GM12872 (cell line): ENCODE measurements around the gene DOCK1.

Experiments used
- TF ChIP-seq, protein P1 (sequence below): IDR thresholded peaks from 3 replicates; pipeline ENCODE4 v1.5.1; 2011; ENCODE audit warnings: low read depth, mild to moderate bottlenecking, low read length, moderate library complexity; ENCODE audit not compliant: insufficient read depth

The DOCK1 gene

GRCh38 chr10:127290850-127291249 is 385.6 kb downstream of the DOCK1 start:
- TF ChIP-seq, protein P1, sequence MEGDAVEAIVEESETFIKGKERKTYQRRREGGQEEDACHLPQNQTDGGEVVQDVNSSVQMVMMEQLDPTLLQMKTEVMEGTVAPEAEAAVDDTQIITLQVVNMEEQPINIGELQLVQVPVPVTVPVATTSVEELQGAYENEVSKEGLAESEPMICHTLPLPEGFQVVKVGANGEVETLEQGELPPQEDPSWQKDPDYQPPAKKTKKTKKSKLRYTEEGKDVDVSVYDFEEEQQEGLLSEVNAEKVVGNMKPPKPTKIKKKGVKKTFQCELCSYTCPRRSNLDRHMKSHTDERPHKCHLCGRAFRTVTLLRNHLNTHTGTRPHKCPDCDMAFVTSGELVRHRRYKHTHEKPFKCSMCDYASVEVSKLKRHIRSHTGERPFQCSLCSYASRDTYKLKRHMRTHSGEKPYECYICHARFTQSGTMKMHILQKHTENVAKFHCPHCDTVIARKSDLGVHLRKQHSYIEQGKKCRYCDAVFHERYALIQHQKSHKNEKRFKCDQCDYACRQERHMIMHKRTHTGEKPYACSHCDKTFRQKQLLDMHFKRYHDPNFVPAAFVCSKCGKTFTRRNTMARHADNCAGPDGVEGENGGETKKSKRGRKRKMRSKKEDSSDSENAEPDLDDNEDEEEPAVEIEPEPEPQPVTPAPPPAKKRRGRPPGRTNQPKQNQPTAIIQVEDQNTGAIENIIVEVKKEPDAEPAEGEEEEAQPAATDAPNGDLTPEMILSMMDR, result no peak

DNA sequence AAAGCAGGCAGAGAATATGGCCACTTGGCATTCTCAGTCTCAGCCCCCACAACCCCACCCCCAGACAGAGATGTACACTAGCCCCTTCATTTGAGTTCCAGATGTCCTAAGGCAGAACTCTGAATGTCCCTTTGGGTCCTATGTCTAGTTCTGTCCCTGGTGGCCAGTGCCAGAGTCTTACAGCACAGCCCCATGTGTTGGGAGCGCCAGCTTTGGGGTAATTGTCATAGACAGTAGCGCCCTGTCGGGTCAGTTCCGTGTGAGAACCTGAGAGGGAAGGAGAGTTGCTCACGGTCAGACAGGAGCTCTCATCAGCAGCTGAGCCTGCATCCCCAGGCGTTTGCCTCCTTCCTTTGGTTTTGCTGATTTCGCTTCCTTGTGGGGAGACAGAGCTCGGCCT is 386.1 kb downstream of the DOCK1 start:
- TF ChIP-seq, protein P1, result no peak

DNA sequence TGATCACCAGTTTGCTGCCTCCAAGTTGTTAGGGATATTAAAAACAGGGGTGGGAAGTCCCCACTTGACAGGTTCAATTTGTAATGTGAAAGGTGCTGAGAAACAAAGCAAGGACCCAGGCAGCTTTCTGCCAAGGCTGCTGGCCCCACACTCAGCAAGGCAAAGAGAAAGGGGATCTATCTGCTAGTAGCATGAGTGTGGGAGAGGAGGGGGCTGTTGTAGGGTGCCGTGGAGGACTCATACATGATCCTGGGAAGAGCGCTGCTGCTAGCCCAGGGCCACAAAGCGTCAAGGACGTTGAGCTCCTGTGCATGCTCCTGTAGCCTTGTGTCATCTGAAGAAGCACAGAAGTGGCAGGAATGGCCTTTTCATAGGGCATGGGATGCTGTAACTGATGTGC is 387.7 kb downstream of the DOCK1 start:
- TF ChIP-seq, protein P1, result no peak

DNA sequence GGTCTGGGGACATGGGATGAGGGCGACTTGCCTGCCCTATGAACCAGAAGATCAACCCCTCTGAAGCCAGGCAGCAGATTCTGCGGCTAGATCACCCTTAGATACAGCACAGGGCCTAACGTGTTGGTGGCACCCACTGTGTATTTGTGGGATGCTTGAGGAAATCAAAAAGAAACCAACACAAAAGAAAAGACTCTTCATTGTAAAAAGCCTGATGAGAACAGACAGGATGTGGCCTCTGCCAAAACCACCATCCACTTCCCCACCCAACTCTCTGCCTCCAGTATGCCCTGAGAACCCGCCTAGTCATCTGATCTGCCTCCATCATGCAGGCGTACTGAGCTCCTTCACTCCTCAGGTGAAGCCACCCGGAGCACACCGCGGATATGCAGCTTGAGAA is 388.4 kb downstream of the DOCK1 start:
- TF ChIP-seq, protein P1, result no peak

DNA sequence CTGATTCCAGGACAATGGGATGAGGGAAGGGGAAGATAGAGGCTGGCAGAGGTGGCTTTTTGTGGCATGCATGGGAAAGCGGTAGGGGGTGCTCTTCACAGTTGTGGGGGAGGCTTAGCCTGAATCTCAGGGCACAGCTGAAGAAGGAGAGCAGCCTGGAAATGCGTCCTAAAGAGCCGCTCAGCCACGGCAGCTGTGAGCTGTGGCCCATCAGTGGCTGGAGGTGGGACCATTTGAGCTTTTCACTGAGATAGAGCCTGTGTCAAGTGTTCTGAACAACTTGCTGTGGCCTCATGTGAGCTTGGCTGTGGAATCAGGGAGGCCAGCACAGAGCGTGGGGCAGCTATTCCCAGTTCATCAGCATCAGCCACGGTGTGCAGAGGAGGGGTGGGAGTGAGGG is 391.5 kb downstream of the DOCK1 start:
- TF ChIP-seq, protein P1, result no peak

DNA sequence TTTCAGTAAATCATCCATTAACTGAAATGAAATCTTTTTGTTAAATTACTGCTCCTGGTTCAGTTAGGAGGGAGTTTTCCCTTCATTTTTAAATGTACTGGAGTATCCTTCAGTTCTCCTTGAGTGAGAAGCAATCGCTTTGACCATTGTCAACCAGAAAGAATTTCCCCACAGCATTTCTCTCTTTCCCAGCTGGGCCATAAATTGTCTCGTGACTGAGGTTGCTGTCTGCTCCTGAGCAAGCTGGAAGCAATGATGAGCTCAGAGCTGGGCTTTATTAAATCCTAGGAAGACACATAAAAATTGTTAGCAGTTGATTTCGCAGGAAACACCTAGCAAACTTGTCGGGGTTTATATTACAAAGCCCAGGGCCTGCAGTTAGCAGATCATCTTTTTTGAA is 393.2 kb downstream of the DOCK1 start:
- TF ChIP-seq, protein P1, result no peak

GRCh38 chr10:127299956-127300689 is 394.9 kb downstream of the DOCK1 start:
- TF ChIP-seq, protein P1, result no peak

DNA sequence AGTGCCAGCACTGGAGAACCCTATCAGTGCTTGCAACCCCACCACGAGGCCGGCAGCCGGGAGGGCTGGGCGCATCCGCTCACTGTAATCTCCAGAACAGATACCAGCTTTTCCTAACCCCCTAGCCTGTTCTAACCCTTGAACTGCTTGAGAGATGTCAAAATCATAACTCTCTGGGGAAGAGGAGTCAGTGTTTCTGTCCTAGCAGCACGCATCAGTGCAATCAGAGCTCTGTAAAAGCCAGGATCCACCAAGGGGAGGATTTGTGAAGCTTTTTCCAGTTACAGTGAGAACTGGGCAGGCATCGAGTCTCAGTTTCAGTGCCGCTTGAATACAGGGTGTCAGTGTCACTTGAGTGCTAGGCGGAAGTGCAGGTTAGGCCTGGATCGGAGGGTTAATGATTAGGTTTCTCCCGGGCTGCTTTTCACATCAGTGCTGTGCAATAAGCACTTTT is 395.7 kb downstream of the DOCK1 start:
- TF ChIP-seq, protein P1, result no peak
